LNCAP (cell line): ENCODE results near the gene ACKR1.

ENCODE experiments used
- TF ChIP-seq, protein P1 (sequence below): fragments of 450-650 bp; IDR thresholded peaks from 2 replicates; pipeline ENCODE4 v1.5.1; 2017; ENCODE audit warnings: mild to moderate bottlenecking

ACKR1 gene

DNA sequence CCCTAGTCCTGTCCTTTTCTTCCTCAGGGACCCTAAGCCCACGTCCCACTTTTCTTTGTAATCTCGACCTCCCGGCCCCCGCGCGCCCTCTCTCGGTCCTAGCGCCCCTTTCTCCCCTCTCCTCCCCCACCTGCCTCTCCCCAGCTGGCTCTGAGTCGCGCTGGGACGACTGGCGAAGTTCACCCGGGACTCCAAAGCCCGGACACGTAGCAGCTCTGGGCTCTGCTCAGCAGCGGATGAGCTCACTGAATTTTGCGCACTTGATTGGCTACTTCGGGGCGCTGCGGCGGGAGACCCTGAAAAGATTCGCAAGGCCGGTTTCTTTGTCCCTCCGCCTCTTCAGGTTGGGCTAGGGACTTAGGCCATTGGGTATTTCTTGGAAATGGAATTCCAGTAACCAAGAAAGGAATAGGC is 16.3 kb upstream of the ACKR1 start:
- TF ChIP-seq, protein P1, sequence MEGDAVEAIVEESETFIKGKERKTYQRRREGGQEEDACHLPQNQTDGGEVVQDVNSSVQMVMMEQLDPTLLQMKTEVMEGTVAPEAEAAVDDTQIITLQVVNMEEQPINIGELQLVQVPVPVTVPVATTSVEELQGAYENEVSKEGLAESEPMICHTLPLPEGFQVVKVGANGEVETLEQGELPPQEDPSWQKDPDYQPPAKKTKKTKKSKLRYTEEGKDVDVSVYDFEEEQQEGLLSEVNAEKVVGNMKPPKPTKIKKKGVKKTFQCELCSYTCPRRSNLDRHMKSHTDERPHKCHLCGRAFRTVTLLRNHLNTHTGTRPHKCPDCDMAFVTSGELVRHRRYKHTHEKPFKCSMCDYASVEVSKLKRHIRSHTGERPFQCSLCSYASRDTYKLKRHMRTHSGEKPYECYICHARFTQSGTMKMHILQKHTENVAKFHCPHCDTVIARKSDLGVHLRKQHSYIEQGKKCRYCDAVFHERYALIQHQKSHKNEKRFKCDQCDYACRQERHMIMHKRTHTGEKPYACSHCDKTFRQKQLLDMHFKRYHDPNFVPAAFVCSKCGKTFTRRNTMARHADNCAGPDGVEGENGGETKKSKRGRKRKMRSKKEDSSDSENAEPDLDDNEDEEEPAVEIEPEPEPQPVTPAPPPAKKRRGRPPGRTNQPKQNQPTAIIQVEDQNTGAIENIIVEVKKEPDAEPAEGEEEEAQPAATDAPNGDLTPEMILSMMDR: no peak

DNA sequence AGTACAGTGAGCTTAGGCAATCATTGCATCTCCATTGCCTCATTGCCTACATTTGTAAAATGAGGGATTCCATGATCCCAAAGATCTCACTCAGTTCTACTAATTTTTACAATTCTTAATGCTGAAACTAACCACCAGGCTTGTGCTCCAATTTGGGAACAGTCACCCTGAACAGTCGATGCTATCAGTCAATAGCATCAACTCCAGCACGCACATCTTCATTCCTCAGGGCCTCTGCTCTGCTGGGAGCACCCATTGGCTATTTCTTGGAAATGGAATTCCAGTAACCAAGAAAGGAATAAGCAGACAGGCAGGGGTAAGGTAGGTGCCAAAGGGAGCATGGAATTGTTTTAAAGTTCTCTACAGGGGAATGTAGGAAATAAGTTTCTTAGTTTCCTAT is 14.2 kb upstream of the ACKR1 start:
- TF ChIP-seq, protein P1: no peak

DNA sequence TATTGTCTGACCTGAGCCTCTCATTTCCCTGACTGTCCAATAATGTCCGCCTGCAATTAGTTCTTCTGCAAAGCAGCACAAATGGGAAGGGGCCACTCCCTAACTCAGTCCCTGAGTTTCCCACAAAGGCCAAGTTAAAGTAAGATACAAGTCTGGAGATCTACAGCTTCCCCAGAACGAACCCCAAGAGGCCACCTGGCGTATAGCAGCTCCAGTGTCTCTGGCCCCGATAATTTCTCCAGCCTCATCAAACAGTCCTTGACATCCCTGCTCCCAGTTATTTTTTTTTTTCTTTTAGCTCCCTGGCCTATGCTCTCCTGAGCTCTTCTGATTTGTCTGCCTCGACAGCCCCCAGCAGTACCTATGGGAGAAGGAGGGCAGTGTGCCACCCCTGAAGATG is 8.1 kb upstream of the ACKR1 start:
- TF ChIP-seq, protein P1: peak; percentile 11; the same call in 1 of the 2 replicates

DNA sequence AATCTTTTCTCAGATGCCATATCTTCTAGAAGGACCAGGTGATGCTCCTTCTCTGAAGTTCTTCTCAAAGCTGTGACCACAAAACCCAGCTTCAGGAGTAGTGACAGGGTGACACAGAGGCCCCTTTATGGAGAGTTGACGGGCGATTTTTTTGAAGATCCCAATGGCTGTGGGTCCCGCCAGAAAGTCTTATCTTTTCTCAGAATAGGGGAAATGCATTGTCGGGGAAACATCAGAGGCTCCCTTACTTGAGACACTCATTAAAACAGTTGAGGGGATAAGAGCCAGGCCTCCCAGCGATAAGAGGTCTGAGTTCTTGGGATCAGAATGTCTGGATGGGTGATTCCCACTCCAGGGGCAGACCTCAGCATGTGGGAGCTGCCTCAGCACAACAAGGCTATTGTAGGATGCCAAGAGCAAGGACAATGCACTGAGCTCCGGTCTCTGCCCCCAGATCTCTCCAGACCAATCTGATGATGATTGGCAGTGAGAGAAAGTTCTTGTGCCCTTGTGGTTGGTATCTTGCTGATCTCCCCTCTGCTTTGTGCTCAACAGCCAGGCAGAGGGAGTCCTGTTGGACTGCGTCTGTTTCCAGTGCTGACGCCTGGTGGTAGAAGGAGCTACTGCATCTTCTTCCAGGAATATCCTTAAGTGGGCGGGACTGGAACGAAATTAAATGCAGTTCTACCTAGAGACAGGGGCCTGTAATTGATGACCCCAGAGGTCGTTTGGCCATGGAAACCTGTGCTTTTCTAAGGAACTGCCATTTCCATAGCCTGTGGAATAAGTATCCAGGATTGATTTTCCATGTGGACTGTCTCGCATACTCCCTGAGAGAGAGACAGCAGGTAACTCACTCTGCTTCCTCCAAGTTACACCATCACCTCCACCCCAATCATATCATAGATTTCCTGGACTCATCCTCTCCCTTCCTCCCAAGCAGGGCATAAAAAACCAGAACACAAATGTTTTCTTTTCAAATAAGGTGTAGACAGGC is 6.8 kb upstream of the ACKR1 start:
- TF ChIP-seq, protein P1: peak; percentile 90

DNA sequence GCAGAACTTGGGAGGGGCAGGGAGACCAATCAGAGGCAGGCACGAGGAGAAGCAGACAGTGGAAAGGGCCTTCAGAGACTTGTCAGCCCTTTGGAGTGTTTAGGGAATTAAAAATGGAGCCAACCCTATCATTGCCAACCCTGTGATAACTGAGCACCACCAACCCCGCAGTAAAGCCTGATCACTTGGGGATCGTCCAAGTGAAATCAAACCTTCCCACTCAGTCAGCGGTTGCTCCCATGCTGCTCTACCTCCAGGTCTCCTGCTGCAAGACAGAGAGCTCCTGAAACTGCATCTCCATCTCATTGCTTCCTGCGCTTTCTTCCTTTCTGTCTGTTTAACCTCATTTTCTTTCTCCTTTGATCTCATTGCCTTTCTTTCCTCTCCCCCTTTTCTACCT is 4.8 kb upstream of the ACKR1 start:
- TF ChIP-seq, protein P1: no peak

DNA sequence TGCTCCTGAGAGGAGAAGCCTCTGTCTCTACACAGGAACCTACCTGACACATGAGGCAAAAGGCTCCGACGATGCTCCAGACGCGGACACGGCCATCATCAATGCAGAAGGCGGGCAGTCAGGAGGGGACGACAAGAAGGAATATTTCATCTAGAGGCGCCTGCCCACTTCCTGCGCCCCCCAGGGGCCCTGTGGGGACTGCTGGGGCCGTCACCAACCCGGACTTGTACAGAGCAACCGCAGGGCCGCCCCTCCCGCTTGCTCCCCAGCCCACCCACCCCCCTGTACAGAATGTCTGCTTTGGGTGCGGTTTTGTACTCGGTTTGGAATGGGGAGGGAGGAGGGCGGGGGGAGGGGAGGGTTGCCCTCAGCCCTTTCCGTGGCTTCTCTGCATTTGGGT is 3.9 kb upstream of the ACKR1 start:
- TF ChIP-seq, protein P1: no peak

DNA sequence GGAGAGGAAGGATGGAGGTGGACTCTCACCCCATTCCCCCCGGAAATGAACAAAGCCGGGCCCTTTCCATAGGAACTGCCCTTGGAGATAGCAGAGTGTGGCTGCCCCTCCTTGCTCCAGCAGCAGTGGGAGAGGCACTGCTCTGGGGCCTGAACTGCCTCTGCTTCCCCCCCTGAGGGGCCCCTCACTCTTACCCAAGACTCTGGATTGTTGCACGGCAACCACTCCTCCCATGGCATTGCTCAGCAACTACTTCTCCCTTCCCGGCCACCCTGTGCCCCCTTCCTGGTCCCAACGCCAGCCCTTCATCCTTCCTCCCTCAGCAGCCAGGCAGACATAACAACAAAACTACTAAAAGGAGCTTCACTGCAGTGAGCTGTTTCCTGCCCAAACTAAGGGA is 3.0 kb upstream of the ACKR1 start:
- TF ChIP-seq, protein P1: no peak
